HUES64 (cell line): ENCODE measurements around the gene CNNM1.
A peak's percentile ranks its signal among the peaks of the same experiment; 100 is the strongest.

ENCODE experiments used
- H3K27ac ChIP-seq: 2 replicates; pipeline ENCODE4 v1.7.0; 2013; ENCODE audit warnings: low read depth, low read length, inconsistent platforms
- H3K27me3 ChIP-seq: 2 replicates; pipeline ENCODE4 v1.6.1; 2013; ENCODE audit warnings: mild to moderate bottlenecking, low read length; ENCODE audit not compliant: insufficient read depth
- H3K36me3 ChIP-seq: 2 replicates; pipeline ENCODE4 v1.6.1; 2013; ENCODE audit warnings: mild to moderate bottlenecking, low read length; ENCODE audit not compliant: insufficient read depth
- H3K4me1 ChIP-seq: 2 replicates; pipeline ENCODE4 v1.6.1; 2013; ENCODE audit warnings: mild to moderate bottlenecking, low read length, moderate library complexity; ENCODE audit not compliant: insufficient read depth
- H3K4me3 ChIP-seq: 2 replicates; pipeline ENCODE4 v1.5.1; 2013; ENCODE audit warnings: mild to moderate bottlenecking, low read length, moderate library complexity
- H3K9ac ChIP-seq: 2 replicates; pipeline ENCODE4 v1.6.1; 2013; ENCODE audit warnings: mild to moderate bottlenecking, low read depth, low read length
- H3K9me3 ChIP-seq: 2 replicates; pipeline ENCODE4 v1.6.1; 2013; ENCODE audit warnings: low read depth, low read length; ENCODE audit not compliant: insufficient read depth
- WGBS: fragments of 150-250, 120-280 bp; methylation state at CpG from one replicate; pipeline ENCODE4 v1.1.7; 2013; ENCODE audit warnings: missing lambda C conversion rate; 5-methylcytosine and 5-hydroxymethylcytosine counted together

The CNNM1 gene

DNA sequence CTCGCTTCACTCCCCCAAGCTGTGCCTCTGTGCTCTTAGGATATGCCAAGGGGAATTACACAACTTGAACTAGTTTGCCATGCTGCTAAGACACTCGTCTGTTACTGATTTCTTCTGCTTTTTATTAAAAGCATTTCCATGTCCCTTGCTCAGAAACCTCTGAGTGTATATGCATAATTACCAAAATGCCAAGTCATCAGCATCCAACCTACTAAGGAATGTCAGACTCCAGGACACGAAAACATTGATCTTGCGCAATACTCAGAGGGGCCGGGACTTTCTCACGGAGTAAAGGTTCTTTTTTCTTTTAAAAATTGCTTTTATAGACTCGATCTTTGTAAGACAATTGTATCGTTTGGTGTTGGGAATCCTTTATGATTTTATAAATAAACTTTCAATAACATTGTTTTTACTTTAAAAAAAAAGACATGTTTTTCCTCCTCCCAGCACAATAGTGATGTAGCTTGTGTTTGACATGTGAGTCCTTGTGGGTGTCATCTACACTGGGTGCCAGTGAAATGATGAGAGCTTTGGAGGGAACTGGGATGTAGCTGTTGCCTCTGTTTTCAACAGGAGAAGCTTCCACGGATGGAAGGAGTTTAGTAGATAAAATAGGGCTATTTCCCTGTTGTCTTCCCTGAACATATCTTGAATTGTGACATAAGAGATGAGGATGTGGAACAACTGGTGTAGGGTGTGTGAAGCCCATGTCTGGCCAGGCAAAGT lies 43.6 kb downstream of the CNNM1 start:
- no peaks in the 10 kb centered on the region for H3K36me3 ChIP-seq
- no peaks in the 10 kb centered on the region for H3K27me3 ChIP-seq
- no peak overlapping the region for H3K27ac ChIP-seq
- WGBS = 94% methylated on average over 7 of the region's 9 CpGs
- no peaks in the 10 kb centered on the region for H3K9me3 ChIP-seq
- H3K9ac ChIP-seq = no peak overlapping the region
- H3K4me1 ChIP-seq = no peaks in the 10 kb centered on the region
- no peak overlapping the region for H3K4me3 ChIP-seq

DNA sequence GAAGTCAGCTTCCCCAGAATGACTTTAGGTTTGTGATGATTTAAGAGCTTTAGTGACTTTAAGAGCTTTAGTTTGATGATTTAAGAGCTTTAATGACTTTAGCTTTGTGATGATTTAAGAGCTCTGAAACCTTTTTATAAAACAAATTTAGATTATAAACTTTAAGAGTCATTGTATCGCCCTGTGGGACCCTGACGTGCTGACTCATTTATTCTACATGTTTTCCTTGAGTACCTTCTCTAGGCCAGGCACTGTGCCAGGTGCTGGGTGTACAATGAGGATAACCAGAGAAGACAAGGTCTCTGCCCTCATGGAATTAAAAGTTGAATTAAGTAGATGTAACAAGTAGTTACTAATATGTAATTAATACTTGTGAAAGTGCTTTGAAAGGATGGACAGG lies 45.4 kb downstream of the CNNM1 start:
- no peak overlapping the region for H3K4me3 ChIP-seq
- WGBS = 93% methylated on average over 2 of the region's 2 CpGs
- H3K27me3 ChIP-seq = no peaks in the 10 kb centered on the region
- H3K9me3 ChIP-seq = no peaks in the 10 kb centered on the region
- no peak overlapping the region for H3K27ac ChIP-seq
- H3K4me1 ChIP-seq = no peaks in the 10 kb centered on the region
- H3K9ac ChIP-seq = no peak overlapping the region
- no peaks in the 10 kb centered on the region for H3K36me3 ChIP-seq

DNA sequence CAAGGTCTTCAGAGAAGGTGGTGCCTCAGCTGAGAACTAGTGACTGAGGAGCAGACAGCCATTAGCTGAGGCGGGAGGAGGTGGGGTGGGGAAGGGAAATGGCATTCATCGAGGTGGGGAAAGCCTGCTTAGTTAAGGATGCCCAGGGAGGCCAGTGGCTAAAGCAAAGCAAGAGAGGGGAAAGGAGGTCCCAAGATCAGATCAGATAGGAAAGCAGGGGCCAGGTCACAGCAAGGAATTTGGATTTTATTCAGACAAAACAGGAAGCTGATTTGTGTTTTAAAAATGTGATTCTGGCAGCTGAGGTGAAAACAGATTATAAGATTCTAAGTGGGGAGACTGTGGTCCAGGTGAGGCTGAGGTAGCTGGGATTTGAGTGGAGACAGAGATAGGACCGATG lies 45.8 kb downstream of the CNNM1 start:
- Histone ChIP-seq H3K4me1 (no peaks in the 10 kb centered on the region), H3K9me3 (no peaks in the 10 kb centered on the region), H3K27me3 (no peaks in the 10 kb centered on the region), H3K9ac (no peak overlapping the region), H3K4me3 (no peak overlapping the region), H3K27ac (no peak overlapping the region), H3K36me3 (no peaks in the 10 kb centered on the region)
- WGBS = 77% methylated on average over 3 of the region's 3 CpGs

DNA sequence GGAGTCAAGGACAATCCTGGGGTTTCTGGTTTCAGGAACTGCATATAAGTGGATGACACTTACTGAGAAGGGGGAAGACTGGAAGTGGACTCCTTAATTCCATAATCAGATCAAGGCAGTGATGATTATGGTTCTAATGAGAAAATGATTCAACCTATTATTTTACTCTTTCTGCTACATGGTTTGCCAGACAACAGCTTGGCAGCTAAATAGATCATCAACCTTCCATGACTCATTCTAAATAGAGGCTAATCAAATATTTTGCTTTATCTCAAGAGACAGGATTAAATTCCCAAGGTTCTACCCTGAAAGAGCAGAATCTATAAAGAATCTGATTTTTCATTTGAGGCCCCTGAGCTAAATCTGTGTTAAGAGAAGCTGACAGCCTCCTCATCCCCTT lies 46.3 kb downstream of the CNNM1 start:
- H3K9me3 ChIP-seq = no peaks in the 10 kb centered on the region
- H3K4me1 ChIP-seq = no peaks in the 10 kb centered on the region
- no peak overlapping the region for H3K27ac ChIP-seq
- no peak overlapping the region for H3K9ac ChIP-seq
- no peak overlapping the region for H3K4me3 ChIP-seq
- no peaks in the 10 kb centered on the region for H3K36me3 ChIP-seq
- no peaks in the 10 kb centered on the region for H3K27me3 ChIP-seq

DNA sequence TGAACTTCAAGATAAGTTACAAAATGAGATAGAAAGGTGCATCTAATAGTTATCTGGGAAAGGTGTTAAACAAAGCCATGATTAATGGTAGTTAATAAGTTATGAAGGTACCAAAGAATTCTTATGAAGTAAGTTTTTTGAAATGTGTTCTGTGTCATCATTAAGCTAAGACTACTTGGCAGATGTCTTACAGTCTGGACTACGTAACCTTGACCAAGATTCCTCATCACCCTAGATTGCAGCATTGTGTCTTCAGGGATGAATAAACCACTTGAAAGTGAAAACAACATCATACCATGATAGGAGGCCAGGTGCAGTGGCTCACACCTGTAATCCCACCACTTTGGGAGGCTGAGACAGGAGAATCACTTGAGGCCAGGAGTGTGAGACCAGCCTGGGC lies 53.0 kb downstream of the CNNM1 start:
- H3K27ac ChIP-seq = no peak overlapping the region
- no peak overlapping the region for H3K4me3 ChIP-seq
- H3K9ac ChIP-seq = no peak overlapping the region
- H3K4me1 ChIP-seq = 0 out of 2 replicates have a peak, but pooled peaks cover 4% of the 10 kb centered on the region
- WGBS = 100% methylated on average over 1 of the region's 1 CpG
- H3K36me3 ChIP-seq = no peaks in the 10 kb centered on the region
- no peaks in the 10 kb centered on the region for H3K27me3 ChIP-seq
- no peaks in the 10 kb centered on the region for H3K9me3 ChIP-seq

DNA sequence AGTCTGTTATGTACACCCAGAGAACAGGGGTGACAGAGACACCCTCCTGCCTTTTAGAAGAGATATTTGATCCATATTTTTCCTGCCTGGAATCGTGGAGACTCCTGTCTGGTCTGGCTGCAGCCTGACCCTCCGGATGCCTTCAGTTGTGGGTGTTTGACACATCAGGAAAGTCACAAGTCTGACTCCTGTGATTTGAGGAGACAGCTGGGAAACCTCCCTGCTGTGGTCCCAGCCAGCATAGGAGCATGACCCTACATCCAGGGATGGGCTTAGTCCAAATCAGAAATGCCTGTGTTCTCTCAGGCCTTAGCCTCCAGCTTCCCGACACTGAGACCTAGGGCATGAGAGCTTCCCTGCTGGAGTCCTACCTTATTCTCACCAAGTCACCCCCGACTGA lies 57.9 kb downstream of the CNNM1 start:
- 96% methylated on average over 4 of the region's 4 CpGs for WGBS
- H3K27ac ChIP-seq = no peak overlapping the region
- H3K9ac ChIP-seq = no peak overlapping the region
- H3K36me3 ChIP-seq = no peaks in the 10 kb centered on the region
- H3K9me3 ChIP-seq = no peaks in the 10 kb centered on the region
- 0 out of 2 replicates have a peak, but pooled peaks cover 2% of the 10 kb centered on the region for H3K27me3 ChIP-seq
- H3K4me3 ChIP-seq = no peak overlapping the region
- 0 out of 2 replicates have a peak, but pooled peaks cover 4% of the 10 kb centered on the region for H3K4me1 ChIP-seq

DNA sequence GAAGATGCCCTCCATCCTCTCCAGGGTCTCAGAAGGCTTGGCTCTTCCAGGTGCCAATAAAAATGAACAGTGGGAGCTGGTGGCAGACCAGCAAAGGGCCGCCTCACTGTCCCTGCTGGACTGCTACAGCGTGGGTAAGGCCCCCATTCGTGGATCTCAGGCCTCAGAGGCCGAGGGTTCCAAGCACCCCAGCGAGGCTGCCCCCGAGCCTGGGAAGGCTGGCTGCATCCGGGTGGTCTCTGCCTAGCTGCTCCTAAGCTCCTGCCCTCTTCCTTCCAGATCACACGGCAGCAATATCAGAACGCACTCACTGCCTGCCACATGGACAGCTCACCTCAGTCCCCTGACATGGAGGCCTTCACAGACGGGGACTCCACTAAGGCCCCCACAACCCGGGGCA lies 58.4 kb downstream of the CNNM1 start:
- Histone ChIP-seq H3K27me3 (0 out of 2 replicates have a peak, but pooled peaks cover 2% of the 10 kb centered on the region), H3K27ac (no peak overlapping the region), H3K36me3 (no peaks in the 10 kb centered on the region), H3K9me3 (no peaks in the 10 kb centered on the region), H3K9ac (no peak overlapping the region), H3K4me3 (no peak overlapping the region), H3K4me1 (0 out of 2 replicates have a peak, but pooled peaks cover 4% of the 10 kb centered on the region)
- 89% methylated on average over 11 of the region's 11 CpGs for WGBS

DNA sequence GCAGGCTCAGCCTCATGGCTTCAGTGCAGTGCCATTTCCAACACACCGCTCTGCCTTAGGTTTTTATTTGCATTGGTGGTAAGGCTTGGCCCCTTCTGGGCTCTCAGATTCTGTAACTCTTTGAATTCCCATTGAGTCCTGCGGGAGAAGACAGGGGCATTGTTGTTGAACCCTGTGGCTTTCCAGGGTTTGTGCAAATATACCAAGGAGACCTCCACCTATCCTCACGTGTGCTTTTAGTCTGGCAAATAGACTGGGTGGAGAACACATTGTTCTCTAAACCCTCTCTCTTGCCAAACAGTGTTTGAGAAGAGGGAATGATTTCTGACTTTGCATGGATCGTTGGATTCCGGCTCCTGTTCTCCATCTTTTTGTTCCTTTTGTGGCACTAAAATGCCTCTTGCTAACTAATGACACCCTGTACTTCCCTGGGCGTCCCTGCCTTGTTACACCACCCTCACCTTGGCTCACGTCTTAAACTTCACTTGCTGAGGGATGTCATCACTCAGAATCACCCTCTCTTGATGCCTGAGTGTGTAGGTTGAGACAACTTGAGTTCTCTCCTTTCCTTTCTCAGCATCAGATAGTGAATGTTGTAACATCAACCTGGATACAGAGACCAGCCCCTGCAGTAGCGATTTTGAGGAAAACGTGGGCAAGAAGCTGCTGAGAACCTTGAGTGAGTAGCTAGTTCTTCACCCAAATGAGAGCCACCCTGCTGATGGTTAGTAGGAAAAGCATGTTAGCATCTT lies 60.7 kb downstream of the CNNM1 start:
- Histone ChIP-seq H3K36me3 (no peaks in the 10 kb centered on the region), H3K4me1 (peaks cover 24% of the 10 kb centered on the region), H3K27ac (no peak overlapping the region), H3K4me3 (no peak overlapping the region), H3K27me3 (0 out of 2 replicates have a peak, but pooled peaks cover 2% of the 10 kb centered on the region), H3K9ac (no peak overlapping the region), H3K9me3 (no peaks in the 10 kb centered on the region)
- 93% methylated on average over 9 of the region's 9 CpGs for WGBS

DNA sequence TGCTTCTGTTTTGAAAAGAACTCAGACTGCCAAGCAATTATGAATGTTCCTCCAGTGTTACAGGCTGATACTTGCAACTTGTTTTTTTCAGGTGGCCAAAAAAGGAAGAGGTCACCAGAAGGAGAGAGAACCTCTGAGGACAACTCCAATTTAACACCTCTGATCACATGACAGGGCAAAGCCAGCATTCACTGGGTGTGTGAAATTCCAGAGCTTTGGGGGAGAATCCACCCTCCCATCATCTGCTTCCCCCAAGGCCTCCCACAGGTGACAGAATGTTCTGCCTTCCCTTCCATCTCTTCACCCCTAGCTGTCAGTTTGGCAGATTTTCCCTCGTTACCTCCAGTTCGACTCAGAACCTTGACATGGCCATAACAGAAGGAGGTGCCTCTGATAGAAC lies 62.2 kb downstream of the CNNM1 start:
- Histone ChIP-seq H3K9me3 (no peaks in the 10 kb centered on the region), H3K27me3 (0 out of 2 replicates have a peak, but pooled peaks cover 2% of the 10 kb centered on the region), H3K27ac (no peak overlapping the region), H3K9ac (no peak overlapping the region), H3K36me3 (peaks cover under 1% of the 10 kb centered on the region; the same call in 1 of the 2 replicates), H3K4me1 (peaks cover 34% of the 10 kb centered on the region), H3K4me3 (no peak overlapping the region)
- WGBS = 92% methylated on average over 2 of the region's 2 CpGs

DNA sequence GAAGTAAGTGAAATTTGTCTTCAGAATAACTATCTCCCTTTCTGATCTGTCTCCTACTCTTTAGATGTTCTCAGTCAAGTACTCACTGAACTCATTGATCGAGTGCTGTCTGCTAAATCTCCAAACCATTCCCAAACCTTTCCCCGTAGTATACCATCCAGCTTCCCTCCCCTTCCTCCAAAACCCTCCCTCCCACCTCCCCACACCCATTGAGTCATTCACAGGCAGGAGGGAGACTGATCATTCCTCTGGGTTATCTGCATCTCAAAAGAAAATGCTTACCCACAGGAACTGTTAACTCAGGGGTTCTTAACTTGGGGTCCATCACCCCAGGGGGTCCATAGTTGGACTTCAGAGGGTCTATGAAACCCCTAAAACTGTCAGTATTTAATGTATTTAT lies 63.9 kb downstream of the CNNM1 start:
- 9% methylated on average over 2 of the region's 2 CpGs for WGBS
- Histone ChIP-seq H3K9ac (no peak overlapping the region), H3K27me3 (0 out of 2 replicates have a peak, but pooled peaks cover 2% of the 10 kb centered on the region), H3K4me3 (peak overlapping the region; percentile 41), H3K9me3 (no peaks in the 10 kb centered on the region), H3K36me3 (peaks cover 17% of the 10 kb centered on the region), H3K27ac (no peak overlapping the region), H3K4me1 (peaks cover 37% of the 10 kb centered on the region)

DNA sequence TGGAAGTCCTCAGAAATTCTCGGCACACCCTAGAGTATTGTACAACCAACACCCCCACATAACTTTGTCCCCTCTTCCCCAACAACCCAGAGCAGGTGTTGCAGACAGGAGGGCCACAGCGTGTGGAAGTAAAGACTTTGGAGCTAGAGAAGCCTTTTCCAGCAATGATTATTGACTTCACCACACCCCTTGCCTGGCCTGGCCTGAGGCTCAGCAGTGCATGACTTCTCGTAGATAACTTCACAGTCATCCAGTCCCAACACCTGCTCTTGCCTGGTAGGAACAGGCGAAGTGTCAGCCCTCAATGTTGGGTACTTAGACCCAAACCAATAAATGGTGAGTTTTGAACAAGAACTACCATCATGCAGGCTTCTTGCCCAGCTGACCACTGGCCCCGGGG lies 64.5 kb downstream of the CNNM1 start:
- peaks cover 37% of the 10 kb centered on the region for H3K4me1 ChIP-seq
- H3K4me3 ChIP-seq = no peak overlapping the region
- no peak overlapping the region for H3K9ac ChIP-seq
- H3K27ac ChIP-seq = no peak overlapping the region
- H3K36me3 ChIP-seq = peaks cover 23% of the 10 kb centered on the region
- 0 out of 2 replicates have a peak, but pooled peaks cover 2% of the 10 kb centered on the region for H3K27me3 ChIP-seq
- no peaks in the 10 kb centered on the region for H3K9me3 ChIP-seq
- 65% methylated on average over 5 of the region's 5 CpGs for WGBS
